HG03457 (cell line): ENCODE measurements around the gene RPS24.
"Not testable (repeated sequence)": the region's sequence is repeated elsewhere in the genome, so short reads cannot be mapped to it uniquely, and the experiment has no call there.

ENCODE experiments used
- ATAC-seq: cut with Tn5 transposase; IDR thresholded peaks from one replicate; pipeline ENCODE4 v1.9.1; 2021; ENCODE audit warnings: moderate number of reproducible peaks; ENCODE audit not compliant: unreplicated experiment

RPS24 gene

GRCh38 chr10:78033637-78034470 lies at the start of gene RPS24:
RPS24 (plus strand) TSS chr10:78033863; CDS start chr10:78033902, 39 bp downstream.
- ATAC-seq = peak; percentile 73

DNA sequence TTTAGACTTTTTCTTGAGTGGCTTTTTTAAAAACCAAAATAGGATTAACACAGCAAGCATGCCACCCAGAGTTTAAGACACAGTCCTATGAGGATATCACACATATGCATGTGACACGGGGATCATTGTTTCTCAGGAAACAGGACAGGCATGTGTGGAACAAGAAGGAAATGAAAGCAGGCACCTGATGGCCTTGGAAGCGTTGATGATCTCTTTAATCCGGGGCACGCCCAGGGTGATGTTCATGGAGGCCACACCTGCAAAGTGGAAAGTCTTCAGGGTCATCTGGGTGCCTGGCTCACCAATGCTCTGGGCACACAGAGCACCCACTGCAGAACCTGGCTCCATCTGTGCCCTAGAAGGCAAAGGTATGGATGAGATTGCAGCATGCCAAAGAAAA lies 48.7 kb upstream of the RPS24 start:
- ATAC-seq = no peak

DNA sequence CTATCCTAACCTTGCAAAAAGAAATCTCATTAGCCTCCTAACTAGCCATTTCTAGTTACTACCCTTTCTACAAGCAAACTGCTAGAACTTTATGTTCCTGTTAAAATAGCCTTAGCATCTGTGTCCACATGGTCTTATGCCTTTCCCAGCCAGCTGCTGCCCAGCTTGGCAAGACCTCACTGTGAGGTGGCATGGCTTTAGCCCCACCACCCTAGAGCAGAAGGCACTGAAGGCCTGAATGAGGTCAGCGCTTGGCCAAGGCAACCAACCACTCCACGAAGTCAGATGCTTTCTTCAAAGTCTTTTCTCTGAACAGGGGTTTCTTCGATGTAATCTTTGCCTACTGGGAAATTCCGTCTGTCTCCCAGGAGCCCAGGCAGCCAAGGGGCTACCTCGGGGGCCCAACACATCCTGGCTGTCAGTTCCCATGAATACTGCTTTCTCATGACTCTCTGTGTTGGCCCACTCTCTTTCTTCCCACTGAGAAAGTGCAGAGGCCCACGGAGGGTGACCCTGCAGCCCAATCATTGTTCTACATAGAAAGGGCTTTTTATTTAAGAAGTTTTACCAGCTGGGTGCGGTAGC lies 45.9 kb upstream of the RPS24 start:
- no peak for ATAC-seq

- ATAC-seq = no peak
Observed at GRCh38 chr10:77989081-77989724, 44.5 kb upstream of the RPS24 start.

- no peak for ATAC-seq
Observed at GRCh38 chr10:77993620-77994019, 40.0 kb upstream of the RPS24 start.

DNA sequence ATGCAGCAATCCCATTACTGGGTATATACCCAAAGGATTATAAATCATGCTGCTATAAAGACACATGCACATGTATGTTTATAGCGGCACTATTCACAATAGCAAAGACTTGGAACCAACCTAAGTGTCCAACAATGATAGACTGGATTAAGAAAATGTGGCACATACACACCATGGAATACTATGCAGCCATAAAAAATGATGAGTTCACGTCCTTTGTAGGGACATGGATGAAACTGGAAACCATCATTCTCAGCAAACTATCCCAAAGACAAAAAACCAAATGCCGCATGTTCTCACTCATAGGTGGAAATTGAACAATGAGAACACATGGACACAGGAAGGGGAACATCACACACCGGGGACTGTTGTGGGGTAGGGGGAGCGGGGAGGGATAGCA lies 34.9 kb upstream of the RPS24 start:
- ATAC-seq = not testable (repeated sequence)

DNA sequence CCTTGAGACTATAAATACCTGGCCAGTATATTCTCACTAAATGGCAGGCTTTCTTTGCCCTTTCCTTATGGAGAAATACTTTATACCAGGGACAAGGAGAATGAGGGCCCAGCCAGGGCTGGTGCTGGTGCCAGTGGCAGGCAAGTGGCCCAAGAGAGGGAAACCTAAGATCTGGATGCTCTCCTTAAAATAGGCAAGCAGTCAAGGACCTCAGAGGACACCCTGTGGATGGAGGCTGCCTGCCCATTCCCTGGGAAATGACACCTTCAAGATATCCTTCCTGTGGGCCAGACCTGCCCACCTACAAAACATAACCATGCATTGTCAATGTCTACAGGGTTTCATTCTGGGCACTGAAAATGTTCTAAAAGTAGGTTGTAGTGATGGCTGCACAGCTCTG lies 33.5 kb upstream of the RPS24 start:
- no peak for ATAC-seq

DNA sequence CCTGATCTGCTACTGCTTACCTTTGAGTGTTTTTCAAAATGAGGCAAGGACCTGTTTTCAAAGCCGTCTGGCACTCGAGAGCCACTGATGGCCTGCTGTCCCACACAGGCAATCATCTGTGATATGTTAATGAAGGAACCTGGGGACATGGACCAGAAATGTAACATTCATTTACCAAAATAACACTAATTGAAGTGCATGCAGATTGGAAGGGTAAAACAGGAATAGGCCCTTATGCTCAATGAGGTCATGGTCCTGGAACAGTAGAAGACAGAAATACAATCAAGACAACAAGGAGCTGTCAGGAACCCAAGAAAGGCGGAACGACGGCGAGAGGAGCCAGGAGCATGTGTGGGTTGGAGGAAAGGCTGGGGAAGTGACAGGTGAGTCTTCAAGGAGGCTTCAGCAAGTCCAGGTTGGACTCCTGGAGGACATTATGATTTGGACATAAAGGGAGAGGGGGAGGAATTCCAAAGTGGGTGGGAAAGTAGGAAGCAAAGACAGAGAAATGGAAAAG lies 32.6 kb upstream of the RPS24 start:
- ATAC-seq = no peak

GRCh38 chr10:78002541-78003288 lies 30.9 kb upstream of the RPS24 start:
- ATAC-seq = no peak

GRCh38 chr10:78004215-78005026 lies 29.2 kb upstream of the RPS24 start:
- ATAC-seq = no peak

DNA sequence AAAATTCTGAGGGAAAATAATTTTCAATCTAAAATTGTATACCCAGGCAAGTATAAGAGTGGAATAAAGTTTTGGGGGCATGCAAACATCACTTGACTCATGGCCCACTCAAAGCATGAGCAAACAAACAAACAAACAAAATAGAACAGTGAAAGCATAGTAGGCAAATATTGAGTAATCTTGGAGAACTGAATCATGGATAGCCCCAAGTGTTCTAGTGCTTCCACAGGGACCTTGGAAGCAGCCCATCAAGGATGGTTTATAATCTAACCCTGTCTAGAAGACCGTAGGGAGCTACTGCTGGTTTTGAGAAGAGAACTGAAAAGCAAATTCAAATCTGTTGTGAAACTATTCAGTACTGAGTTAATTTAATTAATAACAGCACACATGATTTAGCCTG lies 26.5 kb upstream of the RPS24 start:
- ATAC-seq = no peak

GRCh38 chr10:78009662-78010061 lies 24.0 kb upstream of the RPS24 start:
- ATAC-seq = no peak

DNA sequence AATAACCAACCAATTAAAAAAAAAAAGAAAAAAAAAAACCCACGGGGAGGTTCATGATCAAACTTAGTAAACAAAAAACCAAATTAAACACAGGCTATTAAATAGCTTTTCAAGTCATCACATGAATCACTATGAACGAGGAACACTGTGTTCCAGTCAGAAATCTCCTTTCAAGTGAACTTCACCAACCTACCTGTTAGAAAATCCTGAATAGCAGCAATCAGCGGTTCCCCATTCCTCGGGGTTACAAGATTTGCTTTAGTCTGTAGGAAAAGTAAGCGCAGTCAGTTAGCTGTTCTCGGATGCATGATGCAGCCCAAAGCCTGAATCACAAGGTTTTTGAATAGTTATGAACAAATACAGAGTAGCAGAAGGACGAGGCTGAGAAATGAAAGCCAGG lies 23.4 kb upstream of the RPS24 start:
- ATAC-seq = no peak

- no peak for ATAC-seq
Observed at GRCh38 chr10:78011065-78011464, 22.6 kb upstream of the RPS24 start.

DNA sequence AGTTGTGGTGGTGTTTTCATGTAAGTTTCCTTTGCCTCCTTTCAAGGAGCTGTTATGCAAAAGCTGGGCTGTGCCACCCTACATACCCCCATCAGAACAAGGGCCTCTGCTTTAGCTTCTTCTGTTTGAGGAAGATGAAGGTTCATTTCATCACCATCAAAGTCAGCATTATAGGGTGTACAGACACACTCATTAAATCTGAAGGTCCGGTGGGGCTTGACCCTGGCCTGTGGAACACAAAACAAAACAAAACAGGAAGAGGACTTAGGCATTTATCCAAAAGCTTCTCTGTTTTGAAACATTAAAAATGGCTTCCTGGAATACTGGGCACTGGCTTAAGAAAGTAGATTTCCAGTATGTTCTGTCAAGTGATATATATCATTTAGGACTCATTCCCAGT lies 20.1 kb upstream of the RPS24 start:
- ATAC-seq = no peak

DNA sequence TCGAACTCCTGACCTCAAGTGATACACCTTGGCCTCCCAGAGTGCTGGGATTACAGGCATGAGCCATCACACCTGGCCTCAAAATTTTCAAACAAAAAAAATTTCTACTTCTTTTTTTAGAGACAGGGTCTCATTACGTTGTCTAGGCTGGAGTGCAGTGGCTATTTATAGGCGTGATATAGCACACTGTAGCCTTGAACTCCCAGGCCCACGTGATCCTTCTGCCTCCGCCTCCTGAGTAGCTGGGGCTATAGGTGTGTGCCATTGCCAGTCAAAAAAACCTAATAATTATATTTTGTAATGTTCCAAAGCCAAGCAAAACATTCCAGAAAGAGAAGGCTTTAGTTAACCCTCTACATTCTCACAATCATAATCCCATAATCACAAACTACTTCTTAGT lies 18.1 kb upstream of the RPS24 start:
- no peak for ATAC-seq

DNA sequence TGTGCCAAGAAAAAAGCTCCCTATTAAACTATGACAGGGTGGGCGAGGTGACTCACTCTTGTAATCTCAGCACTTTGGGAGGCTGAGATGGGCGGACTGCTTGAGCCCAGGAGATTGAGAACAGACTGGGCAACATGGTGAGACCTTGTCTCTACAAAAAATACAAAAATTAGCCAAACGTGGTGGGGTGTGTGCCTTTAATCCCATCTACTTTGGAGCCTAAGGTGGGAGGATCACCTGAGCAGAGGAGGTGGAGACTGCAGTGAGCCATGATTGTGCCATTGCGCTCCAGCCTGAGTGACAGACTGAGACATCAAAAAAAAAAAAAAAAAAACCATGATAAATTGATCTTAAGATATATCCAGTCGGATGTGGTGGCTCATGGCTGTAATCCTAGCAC lies 15.8 kb upstream of the RPS24 start:
- no peak for ATAC-seq

DNA sequence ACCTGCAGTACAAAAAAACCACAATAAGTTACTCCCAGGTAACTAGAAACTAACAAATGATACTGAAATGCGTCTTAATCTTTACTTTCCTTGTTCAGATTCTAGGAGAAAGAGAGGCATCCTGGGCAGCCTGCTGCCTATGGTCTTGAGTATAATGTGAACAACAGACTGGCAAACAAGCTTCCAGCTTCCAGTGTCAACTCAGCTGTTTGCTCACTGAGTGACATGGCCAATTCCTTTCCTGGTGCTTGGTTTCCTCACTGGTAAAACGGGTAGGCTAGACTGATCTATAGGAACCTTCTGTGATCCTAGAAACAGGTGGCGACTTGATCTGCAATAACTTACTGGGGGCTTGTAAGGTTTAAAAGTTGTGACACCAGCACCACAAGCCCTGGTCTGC lies 14.4 kb upstream of the RPS24 start:
- ATAC-seq = no peak

GRCh38 chr10:78021201-78021600 lies 12.5 kb upstream of the RPS24 start:
- no peak for ATAC-seq

DNA sequence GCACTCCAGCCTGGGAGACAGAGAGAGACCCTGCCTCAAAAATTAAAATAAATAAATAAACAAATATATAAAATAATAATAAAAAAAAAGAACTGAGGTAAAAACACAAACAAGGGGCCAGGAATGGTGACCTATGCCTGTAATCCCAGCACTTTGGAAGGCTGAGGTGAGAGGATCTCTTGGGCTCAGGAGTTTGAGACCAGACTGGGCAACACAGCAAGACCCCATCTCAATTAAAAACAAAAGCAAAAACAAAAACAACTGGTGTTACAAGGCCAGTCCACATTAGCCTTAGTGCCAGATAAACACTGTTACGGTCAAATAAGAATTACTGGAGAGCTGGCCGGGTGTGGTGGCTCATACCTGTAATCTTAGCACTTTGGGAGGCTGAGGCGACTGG lies 9.9 kb upstream of the RPS24 start:
- ATAC-seq = no peak
